Astrocyte (in vitro differentiated cells and primary cell): ENCODE data around the gene TMEM14A.

Experiments used
- EZH2 ChIP-seq: IDR thresholded peaks from 2 replicates; pipeline ENCODE4 v1.6.1; 2012; ENCODE audit warnings: mild to moderate bottlenecking, low read length, inconsistent platforms; ENCODE audit not compliant: insufficient read depth
- TF ChIP-seq, protein P1 (sequence below): IDR thresholded peaks from 2 replicates; pipeline ENCODE4 v1.5.1; 2011; ENCODE audit warnings: low read depth, mild to moderate bottlenecking, inconsistent platforms, low read length, moderate library complexity; ENCODE audit not compliant: insufficient read depth

- TF ChIP-seq, protein P1, sequence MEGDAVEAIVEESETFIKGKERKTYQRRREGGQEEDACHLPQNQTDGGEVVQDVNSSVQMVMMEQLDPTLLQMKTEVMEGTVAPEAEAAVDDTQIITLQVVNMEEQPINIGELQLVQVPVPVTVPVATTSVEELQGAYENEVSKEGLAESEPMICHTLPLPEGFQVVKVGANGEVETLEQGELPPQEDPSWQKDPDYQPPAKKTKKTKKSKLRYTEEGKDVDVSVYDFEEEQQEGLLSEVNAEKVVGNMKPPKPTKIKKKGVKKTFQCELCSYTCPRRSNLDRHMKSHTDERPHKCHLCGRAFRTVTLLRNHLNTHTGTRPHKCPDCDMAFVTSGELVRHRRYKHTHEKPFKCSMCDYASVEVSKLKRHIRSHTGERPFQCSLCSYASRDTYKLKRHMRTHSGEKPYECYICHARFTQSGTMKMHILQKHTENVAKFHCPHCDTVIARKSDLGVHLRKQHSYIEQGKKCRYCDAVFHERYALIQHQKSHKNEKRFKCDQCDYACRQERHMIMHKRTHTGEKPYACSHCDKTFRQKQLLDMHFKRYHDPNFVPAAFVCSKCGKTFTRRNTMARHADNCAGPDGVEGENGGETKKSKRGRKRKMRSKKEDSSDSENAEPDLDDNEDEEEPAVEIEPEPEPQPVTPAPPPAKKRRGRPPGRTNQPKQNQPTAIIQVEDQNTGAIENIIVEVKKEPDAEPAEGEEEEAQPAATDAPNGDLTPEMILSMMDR = no peak
- no peak for TF ChIP-seq EZH2
Measured at GRCh38 chr6:52731719-52732118, 60.8 kb downstream of the TMEM14A start.
